OCI-LY3 (cell line): Measurements from ENCODE around the gene ZNF791.

ENCODE experiments used
- EZH2phosphoT487 ChIP-seq: fragments of 200-600 bp; shearing (Covaris generic); IDR thresholded peaks from 2 replicates; pipeline ENCODE4 v1.6.1; 2018; ENCODE audit warnings: antibody characterized with exemption, mixed run types, low read depth
- TF ChIP-seq, protein P1 (sequence below): fragments of 200-600, 300-600 bp; sonication (generic); IDR thresholded peaks from 2 replicates; pipeline ENCODE4 v1.5.1; 2014; ENCODE audit warnings: antibody characterized with exemption, low read length, low read depth

DNA sequence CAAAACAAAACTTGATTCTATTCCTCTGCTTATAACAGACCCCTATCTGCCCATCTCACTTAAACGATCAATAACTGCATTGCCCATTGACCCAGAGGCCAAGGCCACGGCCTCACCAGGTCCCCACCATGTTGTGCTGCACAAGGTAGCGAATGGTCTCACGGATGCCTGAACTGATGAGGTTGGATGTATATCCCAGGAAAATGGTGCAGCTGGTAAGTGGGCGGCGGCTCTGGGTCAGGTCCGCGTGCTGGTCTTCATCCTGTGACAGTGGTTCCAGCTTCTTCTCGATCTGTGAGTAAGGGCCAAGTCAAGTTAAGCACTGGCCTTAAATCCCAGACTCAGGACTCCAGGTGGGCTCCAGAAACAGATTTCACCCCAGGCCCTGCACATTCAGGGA is 69.3 kb downstream of the ZNF791 start:
- TF ChIP-seq, protein P1, sequence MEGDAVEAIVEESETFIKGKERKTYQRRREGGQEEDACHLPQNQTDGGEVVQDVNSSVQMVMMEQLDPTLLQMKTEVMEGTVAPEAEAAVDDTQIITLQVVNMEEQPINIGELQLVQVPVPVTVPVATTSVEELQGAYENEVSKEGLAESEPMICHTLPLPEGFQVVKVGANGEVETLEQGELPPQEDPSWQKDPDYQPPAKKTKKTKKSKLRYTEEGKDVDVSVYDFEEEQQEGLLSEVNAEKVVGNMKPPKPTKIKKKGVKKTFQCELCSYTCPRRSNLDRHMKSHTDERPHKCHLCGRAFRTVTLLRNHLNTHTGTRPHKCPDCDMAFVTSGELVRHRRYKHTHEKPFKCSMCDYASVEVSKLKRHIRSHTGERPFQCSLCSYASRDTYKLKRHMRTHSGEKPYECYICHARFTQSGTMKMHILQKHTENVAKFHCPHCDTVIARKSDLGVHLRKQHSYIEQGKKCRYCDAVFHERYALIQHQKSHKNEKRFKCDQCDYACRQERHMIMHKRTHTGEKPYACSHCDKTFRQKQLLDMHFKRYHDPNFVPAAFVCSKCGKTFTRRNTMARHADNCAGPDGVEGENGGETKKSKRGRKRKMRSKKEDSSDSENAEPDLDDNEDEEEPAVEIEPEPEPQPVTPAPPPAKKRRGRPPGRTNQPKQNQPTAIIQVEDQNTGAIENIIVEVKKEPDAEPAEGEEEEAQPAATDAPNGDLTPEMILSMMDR = no peak
- no peak for TF ChIP-seq EZH2phosphoT487
